HG03378 (cell line): ENCODE data around the gene PTPRN2.

ENCODE experiments used
- ATAC-seq: cut with Tn5 transposase; IDR thresholded peaks from one replicate; pipeline ENCODE4 v1.9.1; 2021; ENCODE audit warnings: mild to moderate bottlenecking, moderate library complexity; ENCODE audit not compliant: unreplicated experiment

The PTPRN2 gene

GRCh38 chr7:157662981-157663716 is 924.5 kb downstream of the PTPRN2 start:
- ATAC-seq = no peak

- ATAC-seq = no peak
These were observed 925.4 kb downstream of the PTPRN2 start for GRCh38 chr7:157662110-157662791.

- ATAC-seq = no peak
These were observed 926.0 kb downstream of the PTPRN2 start for GRCh38 chr7:157661611-157661975.

- no peak for ATAC-seq
These were observed 926.5 kb downstream of the PTPRN2 start for GRCh38 chr7:157660971-157661610.

GRCh38 chr7:157658851-157659412 is 928.7 kb downstream of the PTPRN2 start:
- no peak for ATAC-seq

- no peak for ATAC-seq
These were observed 929.6 kb downstream of the PTPRN2 start for GRCh38 chr7:157657741-157658740.

- no peak for ATAC-seq
These were observed 931.3 kb downstream of the PTPRN2 start for GRCh38 chr7:157656195-157656769.

GRCh38 chr7:157654350-157654749 is 933.3 kb downstream of the PTPRN2 start:
- no peak for ATAC-seq

GRCh38 chr7:157653827-157654207 is 933.8 kb downstream of the PTPRN2 start:
- no peak for ATAC-seq

GRCh38 chr7:157652954-157653826 is 934.4 kb downstream of the PTPRN2 start:
- no peak for ATAC-seq

GRCh38 chr7:157652161-157652953 is 935.3 kb downstream of the PTPRN2 start:
- no peak for ATAC-seq

- ATAC-seq = no peak
These were observed 936.1 kb downstream of the PTPRN2 start for GRCh38 chr7:157651366-157652160.

GRCh38 chr7:157650801-157651200 is 936.8 kb downstream of the PTPRN2 start:
- ATAC-seq = no peak

- ATAC-seq = no peak
These were observed 937.4 kb downstream of the PTPRN2 start for GRCh38 chr7:157650131-157650631.

GRCh38 chr7:157646551-157646950 is 941.1 kb downstream of the PTPRN2 start:
- no peak for ATAC-seq

GRCh38 chr7:157645539-157645938 is 942.1 kb downstream of the PTPRN2 start:
- ATAC-seq = no peak

- ATAC-seq = no peak
These were observed 942.7 kb downstream of the PTPRN2 start for GRCh38 chr7:157644946-157645345.
